NCI-H2227 treated with DMSO at 0.1 percent for 48 hours (cell line): ENCODE results near the gene EPB41L4B.

Source experiments
- DNase-seq: peaks from one replicate; lab custom pipeline; 2025; lab: John Stamatoyannopoulos, UW

Gene EPB41L4B

DNA sequence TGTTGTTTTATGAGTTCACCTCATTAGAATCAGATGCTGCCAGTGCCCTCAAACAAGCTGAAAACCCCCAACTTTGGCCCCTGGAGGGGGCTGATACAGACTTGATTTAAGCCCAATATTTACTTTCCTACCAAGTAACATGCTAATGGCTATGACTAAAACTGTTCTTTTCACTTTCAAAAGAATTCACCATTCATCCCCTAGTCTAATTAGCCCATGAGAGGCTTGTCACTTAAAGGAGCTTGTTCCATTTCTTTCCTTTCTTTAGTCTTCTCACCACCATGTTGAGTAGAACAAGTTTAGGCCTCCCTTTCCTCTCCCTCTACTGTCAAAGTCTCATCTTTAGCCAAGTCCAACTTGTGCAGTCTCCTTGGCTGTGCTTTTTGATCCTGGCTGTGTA, 50.4 kb downstream of the EPB41L4B start:
- DNase-seq, result no peak

DNA sequence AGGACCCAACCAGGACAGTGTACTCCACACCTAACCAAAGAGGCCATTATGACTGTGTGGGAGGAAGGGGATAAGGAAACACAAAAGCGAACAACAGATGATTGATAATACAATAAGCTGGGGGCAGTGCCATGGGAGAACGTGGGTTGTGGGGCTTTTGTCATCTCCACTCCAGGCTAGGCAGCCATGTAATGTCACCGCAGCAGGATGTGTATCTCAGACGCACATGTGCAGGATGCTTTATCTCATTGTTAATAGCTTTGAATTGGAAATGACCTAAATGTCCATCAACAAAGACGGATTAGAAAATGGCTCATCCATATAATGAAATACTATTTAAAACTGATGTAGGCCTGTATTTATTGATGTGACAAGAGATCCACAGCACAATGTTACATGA, 51.0 kb downstream of the EPB41L4B start:
- DNase-seq, result no peak

DNA sequence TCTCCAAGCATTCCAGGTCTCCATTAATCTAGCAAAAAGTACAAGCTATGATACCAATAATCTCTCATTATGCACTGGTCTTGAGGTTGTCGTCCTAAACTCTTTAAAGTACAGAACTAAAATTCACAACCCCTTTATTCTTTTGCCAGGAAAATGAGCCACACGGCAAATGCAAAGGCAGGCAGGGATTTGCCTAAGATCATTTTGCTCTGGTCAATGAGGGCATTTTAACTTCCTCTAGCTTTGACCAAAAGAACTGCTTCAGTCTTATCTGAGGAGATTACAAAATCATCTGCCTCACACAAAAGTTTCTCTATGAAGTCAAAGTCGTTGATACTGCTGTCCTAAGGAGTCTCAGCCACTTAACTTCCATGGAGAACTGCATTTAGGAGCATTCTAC, 51.8 kb downstream of the EPB41L4B start:
- DNase-seq, result no peak

DNA sequence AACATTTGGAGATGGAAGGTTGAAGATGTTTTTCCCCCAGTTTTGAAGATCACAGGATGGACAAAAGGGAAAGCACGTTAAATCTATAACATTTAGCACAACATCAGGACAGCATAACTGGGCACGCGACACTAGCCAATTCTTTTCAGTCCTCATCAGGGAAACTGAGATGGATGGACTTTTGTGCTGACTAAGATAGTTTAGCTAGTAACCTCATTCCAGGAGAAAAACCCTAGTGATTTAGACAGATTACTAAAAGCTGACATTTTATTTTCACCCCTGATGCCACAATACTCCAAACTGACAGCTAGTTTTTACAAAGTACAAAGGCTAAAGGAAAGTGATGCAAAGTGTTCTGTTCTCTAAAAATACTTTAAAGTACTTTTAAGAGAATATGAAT, 53.3 kb downstream of the EPB41L4B start:
- DNase-seq, result no peak

DNA sequence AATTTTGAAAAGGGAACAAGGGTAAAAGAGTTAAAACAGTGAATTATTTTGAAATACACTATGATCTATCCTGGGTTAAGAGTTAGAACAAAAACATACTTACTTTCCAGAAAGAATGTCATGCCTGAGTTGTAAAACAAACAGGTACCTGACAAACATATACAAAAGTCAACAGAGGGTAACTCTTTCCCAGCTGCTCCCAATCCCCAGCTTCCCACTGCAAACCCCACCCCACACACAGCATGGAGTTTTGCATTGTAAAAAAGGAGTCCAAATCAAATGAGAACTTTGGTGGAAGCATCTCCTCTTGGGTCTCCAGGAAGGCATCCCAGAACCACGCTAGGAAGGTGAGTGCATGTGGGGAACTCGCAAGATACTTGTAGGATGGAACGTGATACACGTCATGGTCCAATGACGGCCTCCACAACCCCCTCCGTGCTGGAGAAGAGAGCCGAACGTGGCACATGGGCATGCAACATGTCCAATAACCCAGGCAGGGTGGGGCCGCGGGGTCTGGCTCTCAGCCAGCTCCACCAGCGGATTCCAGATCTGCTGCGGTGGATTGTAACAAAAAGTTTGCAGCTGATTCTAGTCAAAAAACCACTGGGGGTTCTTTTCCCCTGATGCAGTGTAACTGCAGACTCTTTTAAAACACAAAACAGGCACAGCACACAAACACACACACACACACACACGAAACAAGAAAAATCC, 55.8 kb downstream of the EPB41L4B start:
- no peak for DNase-seq

DNA sequence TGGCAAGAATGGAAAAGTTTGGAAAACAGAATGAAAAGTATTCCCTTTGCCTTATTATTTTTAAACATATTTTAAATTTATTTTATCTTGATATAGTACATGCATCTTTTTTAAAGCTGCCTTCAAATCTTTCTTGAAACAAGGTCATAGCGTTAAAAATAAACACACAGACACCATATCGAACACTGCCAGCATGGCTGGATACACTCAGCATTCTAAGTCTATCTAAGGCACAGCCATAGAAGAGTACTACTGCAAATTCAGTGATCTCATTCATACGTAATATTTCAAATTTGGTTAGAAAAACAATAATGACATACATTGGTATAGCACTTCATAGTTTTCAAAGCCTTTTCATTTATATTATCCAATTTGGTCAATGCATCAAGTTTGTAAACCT, 57.5 kb downstream of the EPB41L4B start:
- no peak for DNase-seq

DNA sequence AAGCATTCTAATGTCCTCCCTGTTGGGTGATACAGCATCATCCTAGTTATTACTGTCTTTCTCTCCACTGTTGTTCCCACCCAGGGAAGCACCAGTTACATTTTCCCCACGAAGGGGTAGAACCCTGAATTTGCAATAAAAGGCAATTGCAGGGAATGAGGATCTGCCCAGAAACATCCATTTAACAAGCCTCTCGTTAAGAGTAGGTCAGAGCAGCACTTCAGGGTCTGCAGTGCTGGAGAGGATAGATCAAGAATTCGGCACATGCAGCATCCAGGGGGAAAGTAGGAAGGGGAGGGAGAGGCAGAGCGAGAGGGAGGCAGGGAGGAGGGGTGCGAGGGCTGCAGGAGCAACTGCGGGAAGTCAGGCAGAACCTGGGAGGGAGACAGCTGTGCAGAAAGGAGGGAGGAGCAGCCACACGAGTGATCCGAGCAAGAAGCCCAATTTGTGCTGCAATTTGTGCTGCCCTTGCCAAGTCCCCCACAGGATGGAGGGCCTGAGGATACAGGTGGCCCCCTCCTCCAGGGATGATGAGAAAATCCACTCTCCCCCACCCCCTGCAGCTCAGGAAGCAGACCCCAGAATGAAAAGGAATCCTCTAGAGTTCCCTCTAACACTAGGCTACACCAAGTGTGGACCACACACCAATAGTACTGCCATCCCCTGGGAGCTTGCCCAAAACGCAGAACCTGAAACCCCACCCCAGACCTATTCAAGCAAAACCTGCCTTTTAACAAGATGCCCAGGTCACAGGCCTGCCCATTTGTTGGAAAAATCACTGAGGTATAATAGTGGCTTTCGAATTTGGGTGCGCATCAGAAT, 62.2 kb downstream of the EPB41L4B start:
- peak; percentile 23 for DNase-seq

DNA sequence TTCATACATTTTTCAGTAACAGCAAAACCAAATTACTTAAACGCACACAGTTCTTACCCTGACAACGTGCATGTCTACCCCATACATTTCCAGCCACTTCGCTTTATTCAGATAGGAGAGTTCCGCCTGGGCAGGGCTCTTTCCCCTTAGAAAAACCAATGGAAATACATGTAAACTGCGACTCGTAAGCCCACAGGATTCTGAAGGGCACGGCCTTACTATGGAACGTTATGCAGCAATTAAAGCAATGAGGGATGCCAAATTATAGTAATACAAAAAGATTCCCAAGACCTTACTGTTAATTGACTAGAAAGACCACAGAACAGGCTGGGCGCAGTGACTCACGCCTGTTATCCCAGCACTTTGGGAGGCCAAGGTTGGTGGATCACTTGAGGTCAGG, 64.5 kb downstream of the EPB41L4B start:
- DNase-seq, result no peak

DNA sequence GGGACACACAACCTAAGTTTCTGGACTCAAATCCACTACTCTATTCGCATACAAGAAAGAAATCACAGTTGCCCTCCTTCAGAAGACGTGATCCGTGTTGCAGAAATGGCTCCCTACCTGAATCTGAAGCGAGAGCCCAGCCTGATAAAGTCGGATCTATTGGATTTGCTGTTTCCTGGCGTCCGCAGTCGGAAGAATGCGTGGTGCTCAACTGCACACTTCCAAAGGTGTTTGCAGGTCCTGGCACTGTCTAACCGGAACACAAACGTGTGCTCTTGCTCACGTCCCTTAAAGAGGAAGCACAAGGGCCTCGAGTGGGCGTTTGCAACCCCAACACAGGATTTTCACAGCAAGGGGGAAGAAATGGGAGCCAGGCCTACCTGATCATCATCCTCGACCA, 65.5 kb downstream of the EPB41L4B start:
- DNase-seq, result no peak

DNA sequence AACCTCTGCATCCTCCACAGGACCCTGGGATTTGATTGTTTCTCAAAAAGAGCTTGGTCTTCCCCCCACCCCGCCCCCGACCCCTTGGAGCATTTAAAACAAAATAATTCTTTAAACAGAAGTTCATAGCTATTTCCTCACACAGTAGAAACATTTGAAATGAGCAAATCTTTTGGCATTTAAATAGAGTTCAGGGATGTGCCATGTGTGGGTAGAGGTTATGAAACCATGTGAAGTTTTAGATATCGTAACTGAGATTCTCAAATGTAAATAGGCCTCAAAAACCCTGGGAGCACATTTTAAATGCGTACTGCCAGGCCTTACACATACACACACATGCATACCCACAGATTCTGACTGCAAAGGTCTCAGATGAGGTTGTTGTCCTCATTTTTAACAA, 66.5 kb downstream of the EPB41L4B start:
- DNase-seq, result no peak

DNA sequence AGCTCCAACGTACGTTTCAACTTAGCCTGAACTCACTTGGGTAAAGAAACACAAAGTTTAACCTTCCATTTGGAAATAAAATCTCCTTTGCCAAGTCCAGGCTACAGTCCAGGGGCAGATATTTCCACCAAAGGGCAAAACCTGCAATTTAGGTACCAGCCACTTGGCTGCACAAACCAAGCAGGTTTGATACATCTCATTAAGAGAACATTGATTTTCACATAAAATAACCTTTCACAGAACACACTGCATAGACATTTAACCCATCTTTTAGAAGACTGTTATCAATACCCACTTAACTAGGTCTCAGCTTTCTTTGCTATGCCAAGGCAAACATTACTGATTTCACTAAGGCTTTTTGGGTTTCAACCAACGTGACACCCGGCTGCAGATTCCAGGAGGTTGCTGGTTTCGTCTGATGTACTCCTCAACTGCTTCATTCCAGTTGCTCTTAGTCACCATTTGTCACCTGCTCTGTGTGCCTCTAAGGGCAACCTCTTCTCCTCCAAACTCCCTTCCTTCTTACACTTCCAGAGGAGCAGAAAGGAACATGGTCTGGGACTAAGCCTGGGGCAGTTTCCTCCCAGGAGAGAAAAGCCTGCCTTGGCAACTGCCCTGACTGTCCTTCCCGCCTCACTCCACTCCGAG, 67.1 kb downstream of the EPB41L4B start:
- DNase-seq, result no peak

DNA sequence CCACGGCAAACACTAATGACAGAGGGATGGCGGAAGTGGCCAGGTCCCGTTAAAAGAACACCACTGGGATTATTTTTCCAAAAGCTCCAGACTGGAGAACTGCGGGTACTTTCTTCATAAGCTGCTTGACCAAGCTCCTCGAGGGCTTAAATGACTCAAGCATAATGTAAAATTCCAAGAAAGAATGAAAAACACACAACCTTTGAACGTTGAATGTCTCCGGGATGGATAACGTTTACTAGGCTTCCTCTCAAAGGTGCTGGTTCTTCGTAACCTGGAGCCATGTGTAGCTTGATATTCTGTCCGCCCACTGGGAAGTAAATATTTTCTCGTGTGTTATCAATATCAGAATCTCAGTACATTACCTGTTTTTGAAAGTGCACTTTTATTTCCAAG, 67.6 kb downstream of the EPB41L4B start:
- DNase-seq, result no peak

DNA sequence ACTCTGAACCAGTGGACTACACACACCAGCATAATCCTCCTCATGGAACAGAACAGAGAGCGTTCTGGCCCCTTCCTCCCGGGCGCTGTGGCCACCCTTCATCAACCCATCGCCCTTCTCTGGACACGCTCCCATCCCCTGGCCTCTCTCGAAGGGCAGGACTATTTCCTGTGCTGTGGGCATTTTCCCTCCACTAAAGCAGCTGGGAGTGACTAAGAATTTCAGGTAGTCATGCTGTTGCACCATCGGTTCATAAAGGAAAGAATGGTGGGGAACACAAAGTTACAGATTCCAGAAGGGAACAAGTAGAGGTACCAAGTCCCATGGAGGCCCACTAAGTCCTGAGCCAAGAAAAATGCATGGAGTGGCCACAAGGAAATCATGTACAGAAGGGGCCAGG, 68.6 kb downstream of the EPB41L4B start:
- DNase-seq, result no peak

DNA sequence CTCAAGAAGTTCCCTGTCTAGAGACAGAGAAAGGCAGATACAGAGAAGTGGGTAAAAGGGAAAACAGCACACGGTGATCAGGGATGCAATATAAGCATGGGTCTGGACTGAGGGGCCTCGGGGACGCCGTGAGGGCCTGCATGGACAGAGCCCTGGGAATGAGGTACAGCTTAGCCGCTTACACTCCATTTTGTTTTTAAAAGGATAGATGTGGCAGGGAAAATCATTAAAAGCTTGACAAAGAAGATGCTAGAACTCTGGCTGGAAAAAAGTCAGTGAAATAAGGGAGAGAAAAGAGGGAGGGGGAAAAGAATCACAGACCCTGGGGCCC, 69.1 kb downstream of the EPB41L4B start:
- no peak for DNase-seq

DNA sequence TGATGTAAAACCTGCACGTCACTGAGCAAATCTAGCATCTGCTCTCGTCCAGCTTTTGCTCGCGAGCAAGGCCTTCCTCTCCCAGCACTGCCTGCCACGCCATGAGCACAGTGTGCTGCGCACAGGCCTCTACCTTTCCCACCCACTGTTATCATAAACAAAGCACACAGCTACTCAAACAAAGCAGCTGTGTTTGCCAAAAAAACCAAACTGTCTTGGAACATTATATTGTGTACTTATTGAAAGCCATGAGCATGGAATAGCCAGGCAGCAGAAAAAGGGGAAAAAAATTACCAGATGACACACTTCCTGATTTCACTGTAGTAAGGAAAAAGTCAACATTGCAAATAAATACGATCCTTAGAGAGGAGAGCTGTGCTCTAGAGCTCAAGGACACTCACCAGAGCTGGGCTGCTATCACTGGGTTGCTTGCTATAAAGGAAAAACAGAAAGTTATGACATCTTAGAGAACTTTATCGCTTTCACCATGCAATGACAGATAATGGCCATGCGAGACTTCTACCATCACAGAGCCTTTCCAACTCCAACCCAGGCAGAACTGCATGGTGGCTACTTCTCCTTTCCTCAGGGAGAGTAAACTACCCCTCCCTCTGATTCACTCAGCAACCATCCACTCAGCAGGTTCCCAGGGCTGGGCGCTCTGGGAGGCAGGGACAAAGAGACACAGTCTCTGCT, 69.6 kb downstream of the EPB41L4B start:
- no peak for DNase-seq

DNA sequence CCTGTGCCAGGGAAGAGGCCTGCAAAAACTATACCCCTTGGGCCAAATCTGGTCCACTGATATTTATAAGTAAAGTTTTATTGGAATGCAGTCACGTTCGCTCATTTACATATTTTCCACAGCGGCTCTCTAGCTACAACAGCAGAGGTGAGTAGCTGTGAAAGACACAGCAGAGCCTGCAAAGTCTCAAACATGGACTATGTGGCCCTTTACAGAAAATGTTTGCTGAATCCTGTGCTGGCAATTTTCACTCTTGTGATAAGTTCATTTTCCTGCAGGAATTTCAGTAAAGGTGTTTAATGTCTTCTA, 70.1 kb downstream of the EPB41L4B start:
- DNase-seq, result no peak

DNA sequence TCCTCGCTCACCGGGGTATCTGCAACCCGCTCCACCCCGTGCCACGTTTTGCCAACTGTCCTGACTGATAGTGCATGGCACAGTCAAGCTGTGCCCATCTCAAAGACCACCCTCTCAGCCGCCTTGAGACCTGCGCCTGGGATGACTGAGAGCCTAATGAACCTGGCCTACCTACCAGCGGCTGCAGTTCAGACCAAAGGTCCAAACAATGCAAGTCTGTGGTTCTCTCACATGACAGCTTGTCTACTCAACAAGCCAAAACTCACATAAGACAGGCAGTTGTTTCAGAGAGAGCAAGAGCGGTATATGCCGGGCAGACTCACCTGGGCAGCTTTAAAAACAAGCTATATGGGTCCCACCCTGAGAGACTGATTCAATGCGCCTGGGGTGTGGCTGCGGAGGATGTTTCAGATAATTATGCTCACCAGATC, 70.5 kb downstream of the EPB41L4B start:
- DNase-seq, result no peak

DNA sequence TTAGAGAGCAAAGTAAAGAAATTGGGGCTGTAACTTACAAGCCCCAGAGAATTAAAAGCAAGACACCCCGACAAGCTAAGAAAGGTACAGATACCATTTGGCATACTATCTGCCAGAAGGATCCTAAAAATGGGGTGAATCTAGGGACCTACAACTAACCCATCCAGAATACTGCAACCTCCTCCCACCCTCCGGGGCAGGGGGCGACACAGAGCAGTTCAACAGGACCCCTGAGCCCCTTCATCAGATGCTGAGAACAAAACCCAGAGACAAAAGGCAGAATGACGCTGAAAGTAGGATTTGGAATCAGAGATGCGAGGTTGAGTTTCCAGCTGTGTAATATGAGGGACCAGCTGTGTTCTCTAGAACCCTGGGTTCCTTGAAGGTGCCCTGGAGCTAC, 71.2 kb downstream of the EPB41L4B start:
- DNase-seq, result no peak

DNA sequence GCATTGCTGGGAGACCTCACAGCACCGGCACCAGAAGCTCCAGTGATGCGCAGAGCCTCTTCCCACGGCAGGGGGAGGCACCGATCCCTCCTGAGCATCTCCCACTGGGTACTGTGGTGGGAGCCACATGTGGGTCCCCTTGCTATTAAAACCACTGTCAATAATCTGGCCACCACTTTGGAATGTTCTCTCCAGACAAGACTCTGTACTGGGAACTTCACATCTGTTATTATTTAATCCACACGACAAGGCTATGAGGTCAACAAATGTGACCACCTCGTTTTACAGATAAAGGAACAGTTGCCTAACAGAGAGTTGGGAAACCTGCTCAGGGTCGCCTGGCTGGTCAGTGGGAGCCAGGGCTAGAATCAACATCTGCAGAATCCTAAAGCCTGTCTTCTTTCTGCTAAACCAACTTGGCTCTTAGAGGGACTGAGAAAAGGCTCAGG, 72.7 kb downstream of the EPB41L4B start:
- no peak for DNase-seq

DNA sequence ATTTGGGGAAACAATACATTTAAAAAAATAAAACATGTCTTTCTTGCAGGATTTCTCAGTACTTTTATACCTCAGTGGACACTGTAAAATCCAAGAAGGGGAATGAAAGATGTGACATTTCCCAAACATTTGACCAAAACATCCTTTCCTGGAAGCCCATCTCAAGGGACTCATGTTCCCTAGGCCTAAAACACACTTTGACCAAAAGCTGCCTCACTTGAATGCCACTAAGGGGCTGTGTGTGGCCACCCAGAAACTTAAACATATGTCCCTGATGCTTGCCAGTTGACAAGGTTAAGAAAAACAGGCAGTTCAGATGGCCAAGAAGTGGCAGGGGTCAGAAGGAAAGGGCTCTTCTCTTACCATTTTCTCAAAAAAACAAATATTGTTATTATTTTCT, 73.6 kb downstream of the EPB41L4B start:
- no peak for DNase-seq

DNA sequence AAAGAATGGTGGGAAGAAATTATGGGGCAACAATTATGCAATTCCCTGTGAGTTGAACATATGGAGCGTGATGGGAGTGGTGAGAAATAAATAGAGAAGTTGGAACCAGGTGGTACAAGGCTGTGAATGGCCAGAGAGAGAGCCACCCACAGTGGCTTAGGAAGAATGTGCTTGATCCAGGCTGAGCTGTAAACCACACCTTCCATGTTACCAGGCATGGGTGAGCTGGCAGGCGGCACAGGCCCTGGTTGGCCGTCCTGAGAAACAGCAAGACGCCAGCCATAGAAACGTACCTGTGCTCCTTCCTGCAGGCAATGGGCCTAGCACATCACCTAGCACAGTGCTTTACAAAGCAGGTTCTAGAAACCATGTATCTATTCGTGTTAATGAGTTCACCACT, 74.3 kb downstream of the EPB41L4B start:
- no peak for DNase-seq

DNA sequence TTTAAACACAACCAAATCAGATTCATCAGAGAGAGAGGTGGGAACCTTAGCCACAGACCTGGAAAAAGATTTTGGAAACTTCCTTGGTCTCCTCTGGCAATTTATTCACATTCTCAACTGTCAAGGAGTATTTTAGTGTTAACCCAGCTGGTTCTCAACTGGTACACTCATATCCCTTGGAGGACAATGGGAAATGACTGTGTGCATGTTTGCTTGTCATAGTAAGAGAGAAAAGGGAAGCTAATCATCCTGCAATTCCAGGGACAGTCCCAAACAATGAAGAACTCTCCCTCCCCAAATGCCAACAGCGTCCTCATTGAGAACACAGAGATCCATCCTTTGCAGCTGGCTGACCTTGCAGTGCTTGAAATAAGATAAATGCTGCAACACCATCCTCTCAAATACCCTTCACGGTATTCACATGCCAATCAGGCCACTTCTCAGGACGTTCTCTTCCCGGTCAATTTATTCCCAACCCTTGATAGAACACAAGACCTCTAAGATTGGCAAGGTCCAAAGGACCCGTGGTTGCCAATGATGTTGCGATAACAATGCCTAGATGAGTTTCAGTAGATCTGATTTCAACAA, 75.5 kb downstream of the EPB41L4B start:
- no peak for DNase-seq
